ENCODE data around the gene ABHD17A. TPM values are rescaled to one million over a fixed set of nuclear protein-coding genes. Genes with fewer than 3 reads are reported as not detected.

Gene ABHD17A
- total and polyA plus RNA-seq, 2 donors: 41.9 to 99.7 TPM

GRCh38 chr19:1853295-1854038 lies 31.8 kb downstream of the ABHD17A start:
- H3K4me3 ChIP-seq (ENCODE audit: low read depth, low read length): no peak overlapping the region
- peaks cover 3% of the 10 kb centered on the region for H3K4me1 ChIP-seq (ENCODE audit: insufficient read depth)
- WGBS: 38% methylated on average over 27 of the region's 27 CpGs
- H3K27ac ChIP-seq (ENCODE audit: low read depth): no peak overlapping the region
- DNase-seq (ENCODE audit: extremely low spot score): no peak
- no peaks in the 10 kb centered on the region for H3K36me3 ChIP-seq (ENCODE audit: insufficient read depth)

GRCh38 chr19:1852581-1853128 lies 32.6 kb downstream of the ABHD17A start:
- Histone ChIP-seq H3K4me3 (ENCODE audit: low read depth, low read length) (no peak overlapping the region), H3K36me3 (ENCODE audit: insufficient read depth) (no peaks in the 10 kb centered on the region), H3K4me1 (ENCODE audit: insufficient read depth) (peaks cover 3% of the 10 kb centered on the region), H3K27ac (ENCODE audit: low read depth) (no peak overlapping the region)
- no peak for DNase-seq (ENCODE audit: extremely low spot score)
- WGBS: 61% methylated on average over 9 of the region's 9 CpGs

GRCh38 chr19:1851654-1852580 lies 33.4 kb downstream of the ABHD17A start:
- Histone ChIP-seq H3K36me3 (ENCODE audit: insufficient read depth) (no peaks in the 10 kb centered on the region), H3K4me3 (ENCODE audit: low read depth, low read length) (no peak overlapping the region), H3K27ac (ENCODE audit: low read depth) (no peak overlapping the region), H3K4me1 (ENCODE audit: insufficient read depth) (peaks cover 3% of the 10 kb centered on the region)
- WGBS: 16% methylated on average over 66 of the region's 66 CpGs
- DNase-seq (ENCODE audit: extremely low spot score): no peak

GRCh38 chr19:1850809-1851653 lies 34.3 kb downstream of the ABHD17A start:
- 60% methylated on average over 31 of the region's 31 CpGs for WGBS
- H3K36me3 ChIP-seq (ENCODE audit: insufficient read depth): no peaks in the 10 kb centered on the region
- H3K4me1 ChIP-seq (ENCODE audit: insufficient read depth): peaks cover 3% of the 10 kb centered on the region
- no peak overlapping the region for H3K4me3 ChIP-seq (ENCODE audit: low read depth, low read length)
- DNase-seq (ENCODE audit: extremely low spot score): no peak
- H3K27ac ChIP-seq (ENCODE audit: low read depth): no peak overlapping the region

- DNase-seq (ENCODE audit: extremely low spot score): no peak
- no peak overlapping the region for H3K4me3 ChIP-seq (ENCODE audit: low read depth, low read length)
- 91% methylated on average over 10 of the region's 10 CpGs for WGBS
- H3K4me1 ChIP-seq (ENCODE audit: insufficient read depth): peaks cover 3% of the 10 kb centered on the region
- no peak overlapping the region for H3K27ac ChIP-seq (ENCODE audit: low read depth)
- H3K36me3 ChIP-seq (ENCODE audit: insufficient read depth): no peaks in the 10 kb centered on the region
These were observed 35.4 kb downstream of the ABHD17A start for GRCh38 chr19:1849886-1850398.

- WGBS: 73% methylated on average over 5 of the region's 5 CpGs
- Histone ChIP-seq H3K4me3 (ENCODE audit: low read depth, low read length) (no peak overlapping the region), H3K4me1 (ENCODE audit: insufficient read depth) (peaks cover 3% of the 10 kb centered on the region), H3K27ac (ENCODE audit: low read depth) (no peak overlapping the region), H3K36me3 (ENCODE audit: insufficient read depth) (no peaks in the 10 kb centered on the region)
- no peak for DNase-seq (ENCODE audit: extremely low spot score)
These were observed 36.2 kb downstream of the ABHD17A start for GRCh38 chr19:1849132-1849474.

GRCh38 chr19:1848399-1849131 lies 36.7 kb downstream of the ABHD17A start, which contains the start of gene REXO1:
Gene REXO1 (minus strand): TSS chr19:1848483. CDS start chr19:1848358, 125 bp downstream.
- WGBS: 2% methylated on average over 60 of the region's 60 CpGs
- H3K4me1 ChIP-seq (ENCODE audit: insufficient read depth): peaks cover 3% of the 10 kb centered on the region
- peak; percentile 90 for DNase-seq (ENCODE audit: extremely low spot score)

GRCh38 chr19:1847684-1848398 lies 37.5 kb downstream of the ABHD17A start:
- Histone ChIP-seq H3K4me1 (ENCODE audit: insufficient read depth) (peaks cover 3% of the 10 kb centered on the region), H3K27ac (ENCODE audit: low read depth) (peak overlapping the region; percentile 96), H3K4me3 (ENCODE audit: low read depth, low read length) (peak overlapping the region; percentile 96), H3K36me3 (ENCODE audit: insufficient read depth) (no peaks in the 10 kb centered on the region)
- under 1% methylated on average over 71 of the region's 72 CpGs for WGBS
- no peak for DNase-seq (ENCODE audit: extremely low spot score)

More at GRCh38 chr19:1848399-1849131, 36.7 kb downstream of the ABHD17A start, which contains the start of gene REXO1:
- H3K36me3 ChIP-seq (ENCODE audit: insufficient read depth): no peaks in the 10 kb centered on the region
- H3K4me3 ChIP-seq (ENCODE audit: low read depth, low read length): peak within 1 kb of the TSS; percentile 96
- peak within 1 kb of the TSS; percentile 96 for H3K27ac ChIP-seq (ENCODE audit: low read depth)

- no peak for DNase-seq (ENCODE audit: extremely low spot score)
- Histone ChIP-seq H3K36me3 (ENCODE audit: insufficient read depth) (no peaks in the 10 kb centered on the region), H3K27ac (ENCODE audit: low read depth) (no peak overlapping the region), H3K4me1 (ENCODE audit: insufficient read depth) (peaks cover 3% of the 10 kb centered on the region), H3K4me3 (ENCODE audit: low read depth, low read length) (peak overlapping the region; percentile 96)
- 11% methylated on average over 12 of the region's 12 CpGs for WGBS
These were observed 38.0 kb downstream of the ABHD17A start for GRCh38 chr19:1847348-1847683.

GRCh38 chr19:1846517-1847204 lies 38.6 kb downstream of the ABHD17A start:
- Histone ChIP-seq H3K27ac (ENCODE audit: low read depth) (no peak overlapping the region), H3K4me3 (ENCODE audit: low read depth, low read length) (no peak overlapping the region), H3K36me3 (ENCODE audit: insufficient read depth) (no peaks in the 10 kb centered on the region), H3K4me1 (ENCODE audit: insufficient read depth) (no peaks in the 10 kb centered on the region)
- 82% methylated on average over 29 of the region's 29 CpGs for WGBS
- no peak for DNase-seq (ENCODE audit: extremely low spot score)

GRCh38 chr19:1845642-1846041 lies 39.7 kb downstream of the ABHD17A start:
- Histone ChIP-seq H3K4me1 (ENCODE audit: insufficient read depth) (no peaks in the 10 kb centered on the region), H3K4me3 (ENCODE audit: low read depth, low read length) (no peak overlapping the region)
- WGBS: 87% methylated on average over 11 of the region's 11 CpGs

More at GRCh38 chr19:1845642-1846041, 39.7 kb downstream of the ABHD17A start:
- H3K36me3 ChIP-seq (ENCODE audit: insufficient read depth): no peaks in the 10 kb centered on the region
- no peak overlapping the region for H3K27ac ChIP-seq (ENCODE audit: low read depth)
- DNase-seq (ENCODE audit: extremely low spot score): no peak
